K562 (cell line): ENCODE results near the gene PRR15L. TPM values are rescaled to one million over a fixed set of nuclear protein-coding genes. Genes with fewer than 3 reads are reported as not detected.

ENCODE experiments used
- ATF1 ChIP-seq, 2 experiments: fragments of 450-650 bp in 1 of 2; IDR thresholded peaks; 2 replicates each; pipeline ENCODE4 v1.6.1; 2016; ENCODE audit warnings: missing compliant biosample characterization in 1 of 2, missing genetic modification characterization in 1 of 2
- CAMTA2 ChIP-seq: fragments of 250-450 bp; sonication (Bioruptor Pico); conservative IDR thresholded peaks from 2 replicates; pipeline ENCODE4 v1.5.1; 2022
- CBFA2T2 ChIP-seq: fragments of 450-650 bp; conservative IDR thresholded peaks from 2 replicates; pipeline ENCODE4 v1.6.1; 2017; ENCODE audit warnings: mild to moderate bottlenecking
- CBFA2T3 ChIP-seq: fragments of 450-650 bp; IDR thresholded peaks from 2 replicates; pipeline ENCODE4 v1.6.1; 2017
- CREM ChIP-seq: IDR thresholded peaks from 2 replicates; pipeline ENCODE4 v1.6.1; 2014; ENCODE audit warnings: antibody characterized with exemption, low read depth
- EGR1 ChIP-seq: fragments of 450-650 bp; conservative IDR thresholded peaks from 2 replicates; pipeline ENCODE4 v1.6.1; 2017; ENCODE audit warnings: mild to moderate bottlenecking
- FOXK1 ChIP-seq: sonication (generic); formaldehyde crosslinking; IDR thresholded peaks from 2 replicates; pipeline ENCODE4 v1.8.0; 2022; ENCODE audit warnings: missing genetic modification reagents, mild to moderate bottlenecking, borderline replicate concordance
- JUND ChIP-seq, 2 experiments: IDR thresholded peaks; 2 replicates in 1 of 2; 3 replicates in 1 of 2; pipeline ENCODE4 v1.6.1; 2011; ENCODE audit warnings: borderline replicate concordance in 2 of 2, low read depth in 2 of 2, low read length in 2 of 2, improper control_type of control experiment in 1 of 2, missing biosample characterization in 1 of 2, missing genetic modification characterization in 1 of 2, missing genetic modification reagents in 1 of 2
- KDM2B ChIP-seq: fragments of 250-450 bp; sonication (Bioruptor Pico); IDR thresholded peaks from 2 replicates; pipeline ENCODE4 v1.8.0; 2021; ENCODE audit warnings: mild to moderate bottlenecking, moderate library complexity
- L3MBTL2 ChIP-seq: fragments of 450-650 bp; IDR thresholded peaks from 2 replicates; pipeline ENCODE4 v1.6.1; 2016; ENCODE audit warnings: mild to moderate bottlenecking, moderate library complexity
- MAZ ChIP-seq, 2 experiments: fragments of 450-650 bp in 1 of 2; sonication (generic) in 1 of 2; formaldehyde crosslinking; IDR thresholded peaks in 1 of 2; conservative IDR thresholded peaks in 1 of 2; 2 replicates each; pipeline versions ENCODE4 v1.4.0 to v1.5.0; 2020; ENCODE audit warnings: mild to moderate bottlenecking in 1 of 2, missing genetic modification reagents in 1 of 2
- MYNN ChIP-seq, 2 experiments: sonication (generic); formaldehyde crosslinking in 1 of 2; IDR thresholded peaks; 2 replicates each; pipeline versions ENCODE4 v1.5.0 to v1.6.1; 2016 to 2020; ENCODE audit warnings: antibody characterized with exemption in 1 of 2, missing genetic modification reagents in 1 of 2
- NFIC ChIP-seq: fragments of 450-650 bp; IDR thresholded peaks from 2 replicates; pipeline ENCODE4 v1.6.1; 2017; ENCODE audit warnings: mild to moderate bottlenecking, inconsistent platforms
- NR2C2 ChIP-seq, 2 experiments: fragments of 200-800 bp in 1 of 2; sonication (Bioruptor generic) in 1 of 2; sonication (generic) in 1 of 2; formaldehyde crosslinking in 1 of 2; IDR thresholded peaks; 2 replicates each; pipeline versions ENCODE4 v1.6.1 to v1.8.0; 2016 to 2022; ENCODE audit warnings: mild to moderate bottlenecking in 1 of 2, missing compliant biosample characterization in 1 of 2, missing genetic modification characterization in 1 of 2, missing genetic modification reagents in 1 of 2
- OTX1 ChIP-seq: fragments of 450-650 bp; formaldehyde crosslinking; IDR thresholded peaks from 2 replicates; pipeline ENCODE4 v1.4.0; 2022; ENCODE audit warnings: mild to moderate bottlenecking
- PCBP2 ChIP-seq: fragments of 200-400 bp; formaldehyde crosslinking; IDR thresholded peaks from 2 replicates; pipeline ENCODE4 v1.6.1; 2018; ENCODE audit warnings: low read length, low read depth, mild to moderate bottlenecking, moderate library complexity; ENCODE audit not compliant: poor library complexity, severe bottlenecking
- POLR2AphosphoS5 ChIP-seq: IDR thresholded peaks from 2 replicates; pipeline ENCODE4 v1.6.1; 2011; ENCODE audit warnings: mild to moderate bottlenecking, low read depth, low read length, moderate library complexity; ENCODE audit not compliant: control insufficient read depth, insufficient read depth
- TRIM28 ChIP-seq: fragments of 450-650 bp; IDR thresholded peaks from 2 replicates; pipeline ENCODE4 v1.6.1; 2017
- TSC22D4 ChIP-seq: fragments of 450-650 bp; IDR thresholded peaks from 2 replicates; pipeline ENCODE4 v1.6.1; 2016; ENCODE audit warnings: missing genetic modification characterization, missing biosample characterization, control low read depth
- VEZF1 ChIP-seq: fragments of 200-800 bp; sonication (Bioruptor generic); IDR thresholded peaks from 2 replicates; pipeline ENCODE4 v1.6.1; 2017; ENCODE audit warnings: missing genetic modification characterization, missing compliant biosample characterization
- ZBED1 ChIP-seq: IDR thresholded peaks from 2 replicates; pipeline ENCODE4 v1.6.1; 2014
- ZBTB7A ChIP-seq: IDR thresholded peaks from 2 replicates; pipeline ENCODE4 v1.6.1; 2011; ENCODE audit warnings: low read depth, mild to moderate bottlenecking, low read length, moderate library complexity, borderline replicate concordance; ENCODE audit not compliant: control insufficient read depth
- ZNF639 ChIP-seq, 2 experiments: fragments of 200-800 bp in 1 of 2; sonication (Bioruptor generic) in 1 of 2; sonication (generic) in 1 of 2; formaldehyde crosslinking in 1 of 2; IDR thresholded peaks in 1 of 2; conservative IDR thresholded peaks in 1 of 2; 2 replicates each; pipeline versions ENCODE4 v1.5.0 to v1.6.1; 2016 to 2020; ENCODE audit warnings: missing compliant biosample characterization in 1 of 2, missing genetic modification characterization in 1 of 2, missing genetic modification reagents in 1 of 2
- ZNF766 ChIP-seq: fragments of 200-800 bp; sonication (Bioruptor generic); conservative IDR thresholded peaks from 2 replicates; pipeline ENCODE4 v1.6.1; 2016; ENCODE audit warnings: missing genetic modification characterization, missing compliant biosample characterization
- polyA plus RNA-seq, 8 experiments: library from polyadenylated mRNA; depleted of rRNA in 4 of 8; stranded (reverse) in 5 of 8; unstranded in 3 of 8; fragments of >200 nt; fragmentation: Nextera tagmentation in 2 of 8; fragmentation: Illumina TruSeq in 1 of 8; extraction: Ambion mirVana in 2 of 8; extraction: Trizol in 1 of 8; gene quantifications; 2 replicates each; pipeline versions ENCODE4 v1.2.1 to v1.2.3, GENCODE V29; 2011 to 2014; ENCODE audit warnings: inconsistent platforms in 1 of 8, missing spikeins in 1 of 8
- total RNA-seq, 7 experiments: library from RNA; depleted of rRNA in 6 of 7; stranded (reverse); fragments of >200 nt in 6 of 7; fragmentation: Illumina TruSeq in 2 of 7; extraction: Trizol in 2 of 7; gene quantifications; 2 replicates each; pipeline versions ENCODE4 v1.2.1 to v1.2.3, GENCODE V29; 2011 to 2021; ENCODE audit warnings: low replicate concordance in 1 of 7

The PRR15L gene
- total and polyA plus RNA-seq, 9 of the 15 experiments (the other 6 are each of a cell fraction or from before 2014, with no cell fraction given): 0.03 TPM; not detected in 8

GRCh38 chr17:47982091-47982617 is 24.5 kb upstream of the PRR15L start (continued):
- TF ChIP-seq NR2C2 (CRISPR knock-in tag; IDR thresholded peaks at IDR 0.05) (no peak), NR2C2 (tag; IDR thresholded peaks at IDR 0.05) (no peak), OTX1 (0 out of 2 replicates have a peak, but pooled peaks have one; percentile 24), FOXK1 (CRISPR knock-in tag) (no peak), MAZ (CRISPR knock-in tag; conservative IDR thresholded peaks at IDR 0.05 in 1 of 2, IDR thresholded peaks at IDR 0.05 in 1 of 2) (peak; percentile 43 to 83; a peak in 1 of 4 replicates), TSC22D4 (tag) (no peak), ZBED1 (peak; percentile 35; the same call in 1 of the 2 replicates), TRIM28 (peak; percentile 63; the same call in 1 of the 2 replicates), PCBP2 (no peak), L3MBTL2 (peak; percentile 39; the same call in 1 of the 2 replicates), CAMTA2 (0 out of 2 replicates have a peak, but pooled peaks have one; percentile 21), CBFA2T3 (peak; percentile 64), ZNF766 (CRISPR knock-in tag) (peak; percentile 59; the same call in 1 of the 2 replicates), NFIC (peak; percentile 54), JUND (IDR thresholded peaks at IDR 0.05; ENCODE audit: borderline replicate concordance, low read depth, low read length) (peak; percentile 48), JUND (tag; IDR thresholded peaks at IDR 0.05; ENCODE audit: borderline replicate concordance, low read depth, low read length) (peak; percentile 49; the same call in 1 of the 3 replicates), CREM (peak; percentile 36; the same call in 1 of the 2 replicates), KDM2B (CRISPR knock-in tag) (no peak), VEZF1 (peak; percentile 95), CBFA2T2 (peak; percentile 46), ZNF639 (CRISPR knock-in tag; conservative IDR thresholded peaks at IDR 0.05 in 1 of 2, IDR thresholded peaks at IDR 0.05 in 1 of 2) (peak in 1 of 2 experiments; percentile 19; a peak in 1 of 4 replicates), POLR2AphosphoS5 (peak; percentile 26; the same call in 1 of the 2 replicates), MYNN (IDR thresholded peaks at IDR 0.05) (no peak; the same call in 1 of the 2 replicates), MYNN (CRISPR knock-in tag; IDR thresholded peaks at IDR 0.05) (no peak), EGR1 (peak; percentile 73), ZBTB7A (peak; percentile 67; the same call in 1 of the 2 replicates), ATF1 (CRISPR knock-in tag; IDR thresholded peaks at IDR 0.05) (no peak), ATF1 (tag; IDR thresholded peaks at IDR 0.05) (peak; percentile 56; the same call in 1 of the 2 replicates)
